DND-41 (cell line): ENCODE measurements around the gene COL13A1.

Experiments used
- ATAC-seq: fragments of 200-7000 bp; cut with Tn5 transposase; 3 replicates; pipeline ENCODE4 v1.9.1; 2021; ENCODE audit warnings: low read depth; ENCODE audit not compliant: insufficient read depth
- DNase-seq: peaks from one replicate; pipeline ENCODE4 v3.0.0-alpha.2; 2020
- H2AFZ ChIP-seq: 2 replicates; pipeline ENCODE4 v1.6.0; 2012; ENCODE audit warnings: low read depth, low read length
- H3K27ac ChIP-seq: 2 replicates; pipeline ENCODE4 v1.5.1; 2012; ENCODE audit warnings: low read length, inconsistent platforms
- H3K27me3 ChIP-seq: fragments of 200-600 bp; sonication (generic); 2 replicates; pipeline ENCODE4 v1.6.0; 2012; ENCODE audit warnings: low read length, mild to moderate bottlenecking, inconsistent platforms; ENCODE audit not compliant: insufficient read depth, poor library complexity
- H3K36me3 ChIP-seq: 2 replicates; pipeline ENCODE4 v1.5.1; 2012; ENCODE audit warnings: low read length, inconsistent platforms; ENCODE audit not compliant: insufficient read depth
- H3K4me1 ChIP-seq: 2 replicates; pipeline ENCODE4 v1.5.1; 2012; ENCODE audit warnings: mild to moderate bottlenecking, low read length; ENCODE audit not compliant: insufficient read depth
- H3K4me2 ChIP-seq: 2 replicates; pipeline ENCODE4 v1.6.0; 2012; ENCODE audit warnings: mild to moderate bottlenecking, moderate library complexity, low read length, inconsistent platforms; ENCODE audit not compliant: insufficient read depth
- H3K4me3 ChIP-seq, 2 experiments: fragments of 200-600 bp in 1 of 2; shearing (Covaris generic) in 1 of 2; 2 replicates each; pipeline ENCODE4 v1.5.1; 2012 to 2016; ENCODE audit warnings: inconsistent platforms in 2 of 2, low read length in 2 of 2, mild to moderate bottlenecking in 2 of 2, low read depth in 1 of 2, moderate library complexity in 1 of 2
- H3K79me2 ChIP-seq: 2 replicates; pipeline ENCODE4 v1.6.0; 2012; ENCODE audit warnings: low read length, inconsistent platforms; ENCODE audit not compliant: insufficient read depth
- H3K9ac ChIP-seq: 2 replicates; pipeline ENCODE4 v1.6.0; 2012; ENCODE audit warnings: low read depth, mild to moderate bottlenecking, inconsistent platforms, low read length, moderate library complexity
- H3K9me3 ChIP-seq: 2 replicates; pipeline ENCODE4 v1.5.1; 2012; ENCODE audit warnings: low read length, moderate library complexity, mild to moderate bottlenecking, inconsistent platforms; ENCODE audit not compliant: insufficient read depth, severe bottlenecking
- H4K20me1 ChIP-seq: 2 replicates; pipeline ENCODE4 v1.6.0; 2012; ENCODE audit warnings: low read length; ENCODE audit not compliant: insufficient read depth
- EZH2 ChIP-seq: IDR thresholded peaks from 3 replicates; pipeline ENCODE4 v1.6.1; 2012; ENCODE audit warnings: borderline replicate concordance, low read depth, mild to moderate bottlenecking, moderate library complexity, low read length, inconsistent platforms; ENCODE audit not compliant: severe bottlenecking
- TF ChIP-seq, protein P1 (sequence below): IDR thresholded peaks from 2 replicates; pipeline ENCODE4 v1.5.1; 2012; ENCODE audit warnings: borderline replicate concordance, low read length, moderate library complexity, mild to moderate bottlenecking; ENCODE audit not compliant: poor library complexity, severe bottlenecking; ENCODE audit errors: extremely low read depth

The COL13A1 gene

GRCh38 chr10:69952069-69952800, 150.5 kb downstream of the COL13A1 start:
- Histone ChIP-seq H3K9me3 (no peaks in the 10 kb centered on the region), H3K4me1 (no peaks in the 10 kb centered on the region), H3K4me3 (no peak overlapping the region), H3K9ac (no peak overlapping the region), H3K27ac (no peak overlapping the region), H3K27me3 (peaks cover 24% of the 10 kb centered on the region), H3K4me2 (no peak overlapping the region), H4K20me1 (peaks cover 2% of the 10 kb centered on the region; the same call in 1 of the 2 replicates), H3K36me3 (no peaks in the 10 kb centered on the region), H3K79me2 (no peaks in the 10 kb centered on the region), H2AFZ (no peak overlapping the region)
- no peak for DNase-seq
- ATAC-seq: no peak
- TF ChIP-seq, protein P1, sequence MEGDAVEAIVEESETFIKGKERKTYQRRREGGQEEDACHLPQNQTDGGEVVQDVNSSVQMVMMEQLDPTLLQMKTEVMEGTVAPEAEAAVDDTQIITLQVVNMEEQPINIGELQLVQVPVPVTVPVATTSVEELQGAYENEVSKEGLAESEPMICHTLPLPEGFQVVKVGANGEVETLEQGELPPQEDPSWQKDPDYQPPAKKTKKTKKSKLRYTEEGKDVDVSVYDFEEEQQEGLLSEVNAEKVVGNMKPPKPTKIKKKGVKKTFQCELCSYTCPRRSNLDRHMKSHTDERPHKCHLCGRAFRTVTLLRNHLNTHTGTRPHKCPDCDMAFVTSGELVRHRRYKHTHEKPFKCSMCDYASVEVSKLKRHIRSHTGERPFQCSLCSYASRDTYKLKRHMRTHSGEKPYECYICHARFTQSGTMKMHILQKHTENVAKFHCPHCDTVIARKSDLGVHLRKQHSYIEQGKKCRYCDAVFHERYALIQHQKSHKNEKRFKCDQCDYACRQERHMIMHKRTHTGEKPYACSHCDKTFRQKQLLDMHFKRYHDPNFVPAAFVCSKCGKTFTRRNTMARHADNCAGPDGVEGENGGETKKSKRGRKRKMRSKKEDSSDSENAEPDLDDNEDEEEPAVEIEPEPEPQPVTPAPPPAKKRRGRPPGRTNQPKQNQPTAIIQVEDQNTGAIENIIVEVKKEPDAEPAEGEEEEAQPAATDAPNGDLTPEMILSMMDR: no peak

GRCh38 chr10:69952821-69953221, 151.1 kb downstream of the COL13A1 start:
- TF ChIP-seq EZH2: no peak
- TF ChIP-seq, protein P1: no peak
- H2AFZ ChIP-seq: no peak overlapping the region
- no peak overlapping the region for H3K27ac ChIP-seq
- no peak overlapping the region for H3K4me3 ChIP-seq
- DNase-seq (no peak), ATAC-seq (no peak)
- H3K9ac ChIP-seq: no peak overlapping the region
- H3K27me3 ChIP-seq: peaks cover 24% of the 10 kb centered on the region
- no peak overlapping the region for H3K4me2 ChIP-seq
- H3K9me3 ChIP-seq: no peaks in the 10 kb centered on the region
- no peaks in the 10 kb centered on the region for H3K4me1 ChIP-seq
- H4K20me1 ChIP-seq: peaks cover 2% of the 10 kb centered on the region; the same call in 1 of the 2 replicates
- H3K79me2 ChIP-seq: no peaks in the 10 kb centered on the region
- H3K36me3 ChIP-seq: no peaks in the 10 kb centered on the region

DNA sequence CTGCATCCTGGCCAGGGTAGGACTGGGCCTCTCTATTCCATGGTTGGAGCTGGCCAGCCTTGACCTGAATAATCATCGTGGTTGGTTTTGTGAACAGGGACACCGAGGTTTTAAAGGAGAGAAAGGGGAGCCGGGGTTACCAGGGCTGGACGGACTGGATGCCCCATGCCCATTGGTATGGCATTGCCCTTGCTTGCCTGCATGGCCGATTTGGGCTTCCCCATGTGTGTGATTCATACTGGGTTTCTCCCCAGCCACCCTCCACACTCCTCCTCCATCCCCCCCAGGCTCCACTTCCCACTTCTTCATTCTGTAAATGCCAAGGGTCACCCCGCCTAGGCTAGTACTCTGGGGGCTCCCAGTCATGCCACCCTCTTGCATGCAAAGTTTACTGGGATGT, 152.1 kb downstream of the COL13A1 start:
- H3K4me3 ChIP-seq: no peak overlapping the region
- ATAC-seq: no peak
- no peaks in the 10 kb centered on the region for H3K36me3 ChIP-seq
- H3K27ac ChIP-seq: no peak overlapping the region
- no peak overlapping the region for H3K9ac ChIP-seq
- DNase-seq: no peak
- TF ChIP-seq EZH2: no peak
- TF ChIP-seq, protein P1: no peak
- H3K79me2 ChIP-seq: no peaks in the 10 kb centered on the region
- H2AFZ ChIP-seq: no peak overlapping the region
- H3K27me3 ChIP-seq: peaks cover 24% of the 10 kb centered on the region
- H3K4me1 ChIP-seq: no peaks in the 10 kb centered on the region
- no peaks in the 10 kb centered on the region for H3K9me3 ChIP-seq
- no peak overlapping the region for H3K4me2 ChIP-seq
- peaks cover 2% of the 10 kb centered on the region; the same call in 1 of the 2 replicates for H4K20me1 ChIP-seq
